Measurements from ENCODE around the gene IL1R2.

DNA sequence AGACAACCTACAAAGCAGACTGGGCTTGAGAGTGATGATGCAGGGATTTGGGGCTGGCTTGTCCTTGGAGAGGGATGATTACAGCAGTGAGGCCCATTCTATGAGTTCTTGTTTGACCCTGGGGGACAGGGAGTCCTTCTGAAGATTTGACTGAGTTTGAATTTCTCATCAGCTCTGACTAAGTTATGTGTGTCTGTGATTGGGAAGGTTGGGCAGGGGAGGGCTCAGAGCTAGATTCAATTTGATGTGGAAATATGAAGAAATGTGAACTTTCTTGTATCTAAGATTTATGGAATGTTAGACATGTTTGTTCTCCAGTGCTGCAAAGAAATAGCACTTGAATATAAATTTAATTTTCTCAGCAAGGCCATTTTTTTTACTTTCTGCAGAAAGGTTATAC lies 19.9 kb upstream of the IL1R2 start:
- TF ChIP-seq POU2F2 (IDR thresholded peaks at IDR 0.05; ENCODE audit: low read depth, low read length) (no peak), POLR2AphosphoS5 (IDR thresholded peaks at IDR 0.05; ENCODE audit: low read depth, low read length) (no peak), PAX5 (IDR thresholded peaks at IDR 0.05; ENCODE audit: insufficient read depth, low read length, severe bottlenecking) (no peak), POLR2A (IDR thresholded peaks at IDR 0.05; ENCODE audit: low read depth, low read length) (no peak), TAF1 (IDR thresholded peaks at IDR 0.05; ENCODE audit: low read depth, low read length) (no peak)
